HG02981 (cell line): ENCODE data around the gene RASSF3.
"Not testable (repeated sequence)": the region's sequence is repeated elsewhere in the genome, so short reads cannot be mapped to it uniquely, and the experiment has no call there.

Source experiments
- ATAC-seq: cut with Tn5 transposase; IDR thresholded peaks from one replicate; pipeline ENCODE4 v1.9.1; 2021; ENCODE audit warnings: mild to moderate bottlenecking, moderate library complexity; ENCODE audit not compliant: unreplicated experiment

The RASSF3 gene

DNA sequence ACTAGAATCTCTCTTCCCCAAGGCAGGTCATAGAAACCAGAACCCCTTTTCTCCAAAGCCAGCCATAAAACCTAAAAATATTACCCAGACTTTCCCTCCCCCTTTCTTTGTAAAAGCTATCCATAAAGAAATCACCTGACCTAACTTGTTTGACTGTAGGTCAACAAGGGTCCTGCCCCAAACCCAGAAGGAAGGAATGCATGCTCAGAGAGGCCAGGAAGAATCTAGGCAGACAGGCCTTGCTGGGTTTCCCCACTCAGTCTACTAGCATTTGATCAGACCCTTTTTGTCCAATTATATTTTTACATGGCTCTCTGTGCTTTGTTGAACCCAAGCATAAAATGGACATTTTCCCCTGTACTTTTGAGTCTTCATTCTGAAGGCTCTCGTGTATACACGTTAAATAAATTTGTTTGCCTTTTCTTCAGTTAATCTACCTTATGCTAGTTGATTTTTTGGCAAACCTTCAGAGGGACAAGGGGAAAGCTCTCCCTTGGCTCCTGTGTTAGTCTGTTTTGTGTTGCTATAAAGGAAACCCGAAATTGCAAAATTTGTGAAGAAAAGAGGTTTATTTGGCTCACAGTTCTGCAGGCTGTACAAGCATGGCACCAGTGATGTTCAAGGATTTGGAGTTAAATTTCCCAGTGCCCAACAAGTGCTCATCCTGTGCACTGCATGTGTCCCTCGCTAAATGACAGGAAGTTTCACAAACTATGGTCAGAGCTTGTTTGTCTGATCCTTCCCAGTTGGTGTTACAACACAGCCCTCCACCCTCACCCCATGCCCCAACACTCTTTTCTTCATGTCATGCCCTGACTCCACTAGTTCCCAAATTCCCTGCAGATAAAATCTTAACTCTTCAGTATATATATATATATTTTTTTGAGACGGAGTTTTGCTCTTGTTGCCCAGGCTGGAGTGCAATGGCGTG is 14.2 kb upstream of the RASSF3 start:
- no peak for ATAC-seq

DNA sequence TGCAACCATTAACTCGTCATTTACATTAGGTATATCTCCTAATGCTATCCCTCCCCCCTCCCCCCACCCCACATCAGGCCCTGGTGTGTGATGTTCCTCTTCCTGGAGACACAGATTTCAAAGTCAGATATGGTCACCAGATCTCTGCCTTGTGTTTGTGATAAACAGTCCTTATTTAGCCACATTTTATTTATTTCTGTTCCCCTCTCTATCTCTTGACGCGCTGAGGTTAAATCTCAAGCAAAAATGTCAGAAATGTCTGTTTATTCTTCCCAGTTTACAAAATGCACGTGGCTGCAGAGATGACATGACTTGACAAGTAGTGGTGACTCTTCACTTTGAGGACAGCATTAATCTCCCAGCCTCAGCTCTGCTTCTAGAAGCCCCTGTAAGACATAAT is 11.5 kb upstream of the RASSF3 start:
- no peak for ATAC-seq

DNA sequence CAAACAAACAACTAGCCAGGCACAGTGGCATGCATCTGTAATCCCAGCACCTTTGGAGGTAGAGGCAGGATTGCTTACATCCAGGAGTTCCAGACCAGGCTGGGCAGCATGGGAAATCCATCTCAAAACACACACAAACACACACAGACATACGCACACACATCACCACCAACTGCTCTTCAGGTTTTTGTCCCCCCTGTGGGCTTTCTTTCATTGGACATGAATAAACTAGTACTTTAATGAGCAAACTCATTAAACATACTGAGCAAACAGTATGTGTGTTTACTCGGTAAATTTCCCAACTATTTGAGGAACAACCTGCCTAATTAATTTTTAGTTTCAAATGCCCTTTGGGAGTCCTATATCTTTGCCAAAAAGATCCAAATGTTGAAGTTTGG is 10.1 kb upstream of the RASSF3 start:
- no peak for ATAC-seq

DNA sequence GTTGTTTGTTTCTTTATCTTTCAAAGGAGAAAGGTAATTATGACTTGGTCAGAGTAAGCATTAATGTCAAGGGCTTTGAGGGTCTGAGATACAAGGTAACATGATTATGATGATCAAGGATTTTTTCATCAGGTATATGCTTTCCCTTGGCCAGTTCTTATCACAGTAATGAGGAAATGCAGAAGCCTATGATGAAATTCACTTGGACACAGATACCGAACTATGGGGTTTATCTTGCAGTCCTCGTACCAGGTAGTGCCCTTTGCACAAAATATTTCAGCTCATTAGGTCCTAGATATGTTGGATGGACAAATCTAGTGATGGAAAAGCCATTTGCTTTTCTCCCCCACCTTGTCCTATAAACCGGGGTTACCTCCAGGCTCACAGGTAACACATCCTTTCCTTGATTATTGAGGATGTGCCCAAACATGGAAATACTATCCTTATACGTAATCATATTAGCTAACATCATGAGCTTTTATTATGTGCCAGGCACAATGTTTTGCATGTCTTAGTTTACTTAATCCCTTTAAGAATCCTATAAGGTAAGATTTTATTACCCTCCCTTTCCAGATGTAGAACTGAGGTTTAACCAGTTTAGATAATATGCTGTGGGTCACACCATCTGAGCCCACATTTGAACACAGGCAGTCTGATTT is 7.0 kb upstream of the RASSF3 start:
- no peak for ATAC-seq

DNA sequence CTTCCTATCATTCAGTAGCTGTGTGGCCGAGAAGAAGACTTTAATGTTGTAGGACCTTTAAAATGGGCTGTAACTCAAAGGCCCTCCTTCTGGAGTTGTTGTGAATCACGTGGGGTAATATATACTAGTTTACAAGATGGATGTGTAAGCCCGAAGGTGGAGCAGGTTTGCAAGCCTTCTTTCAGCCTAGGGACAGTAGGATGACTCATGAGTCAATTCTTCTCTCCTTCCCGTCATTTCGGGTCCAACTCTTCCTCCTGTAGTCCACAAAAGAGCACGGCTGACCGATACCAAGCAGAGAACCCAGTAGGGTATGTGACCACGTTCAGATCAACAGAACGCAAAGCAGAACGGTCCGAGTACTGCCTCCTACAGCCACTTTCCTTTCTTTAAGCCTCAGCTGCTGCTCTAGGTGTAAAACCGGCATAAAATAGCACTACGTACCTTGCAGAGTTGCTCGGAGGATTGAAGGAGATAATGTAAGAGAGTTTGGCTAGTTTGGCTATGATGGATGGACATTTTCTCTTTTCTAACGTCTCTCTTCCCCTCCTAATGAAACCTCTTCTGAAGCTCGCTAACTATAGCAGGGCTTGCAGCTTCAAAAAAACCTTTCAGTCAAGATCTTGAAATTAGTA is 1.3 kb upstream of the RASSF3 start:
- peak; percentile 33 for ATAC-seq

DNA sequence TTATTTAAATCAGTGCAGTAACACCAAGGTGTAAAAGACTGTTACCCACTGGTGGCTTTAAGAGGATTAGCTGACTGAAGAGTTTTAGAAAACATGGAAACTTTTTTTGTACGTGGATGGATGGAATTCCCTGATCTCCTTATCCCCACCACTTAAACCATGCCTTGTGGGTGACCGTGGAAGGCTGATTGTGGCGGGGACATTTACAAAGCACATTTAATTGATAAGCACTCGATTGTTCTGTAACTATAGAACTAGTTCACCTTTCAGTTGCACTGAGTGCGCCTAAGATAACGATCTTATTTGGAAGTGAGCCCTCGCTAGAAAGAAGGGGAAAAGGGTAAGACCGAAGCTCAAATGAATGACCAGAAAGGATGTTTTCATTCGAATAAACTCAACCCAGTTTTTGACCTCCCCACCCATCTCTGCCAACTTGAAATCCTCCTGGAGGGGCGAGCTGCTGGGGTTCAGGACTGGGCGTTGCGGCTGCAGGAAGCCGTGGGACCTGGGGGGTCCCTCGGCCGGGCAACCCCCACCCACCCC is 688 bp upstream of the RASSF3 start:
- no peak for ATAC-seq

DNA sequence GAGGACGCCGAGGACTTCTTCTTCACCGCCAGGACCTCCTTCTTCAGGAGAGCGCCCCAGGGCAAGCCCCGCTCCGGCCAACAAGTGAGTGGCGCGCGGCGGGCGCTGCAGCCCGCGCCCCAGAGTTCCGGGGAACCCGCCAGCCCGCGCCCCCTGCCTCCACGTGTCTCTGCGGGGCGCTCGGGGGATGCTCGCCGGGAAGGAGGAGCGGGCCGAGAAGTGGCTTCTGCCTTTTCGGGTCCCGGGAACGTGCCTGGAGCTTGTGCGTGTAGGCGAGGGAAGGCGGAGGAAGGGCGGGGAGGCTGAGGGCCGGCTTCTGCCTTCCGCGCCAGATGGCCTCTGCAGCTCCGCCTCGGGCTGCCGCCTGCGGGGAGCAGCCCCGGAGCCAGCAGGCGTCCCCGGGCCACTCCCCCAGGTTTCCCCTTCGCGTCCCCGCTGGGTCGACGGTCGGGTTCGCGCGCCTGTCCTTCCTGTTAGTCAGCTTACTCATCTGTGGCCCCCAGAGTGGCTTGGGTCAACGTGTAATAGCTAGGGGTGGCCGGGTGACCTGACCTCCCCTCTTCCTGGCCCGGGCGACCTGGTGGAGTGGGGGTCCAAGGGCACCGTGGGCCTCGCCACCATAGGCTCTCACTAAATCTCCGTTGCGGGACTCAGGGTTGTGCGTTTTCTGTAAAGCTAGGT is 505 bp downstream of the RASSF3 start:
- ATAC-seq, result peak; percentile 48

DNA sequence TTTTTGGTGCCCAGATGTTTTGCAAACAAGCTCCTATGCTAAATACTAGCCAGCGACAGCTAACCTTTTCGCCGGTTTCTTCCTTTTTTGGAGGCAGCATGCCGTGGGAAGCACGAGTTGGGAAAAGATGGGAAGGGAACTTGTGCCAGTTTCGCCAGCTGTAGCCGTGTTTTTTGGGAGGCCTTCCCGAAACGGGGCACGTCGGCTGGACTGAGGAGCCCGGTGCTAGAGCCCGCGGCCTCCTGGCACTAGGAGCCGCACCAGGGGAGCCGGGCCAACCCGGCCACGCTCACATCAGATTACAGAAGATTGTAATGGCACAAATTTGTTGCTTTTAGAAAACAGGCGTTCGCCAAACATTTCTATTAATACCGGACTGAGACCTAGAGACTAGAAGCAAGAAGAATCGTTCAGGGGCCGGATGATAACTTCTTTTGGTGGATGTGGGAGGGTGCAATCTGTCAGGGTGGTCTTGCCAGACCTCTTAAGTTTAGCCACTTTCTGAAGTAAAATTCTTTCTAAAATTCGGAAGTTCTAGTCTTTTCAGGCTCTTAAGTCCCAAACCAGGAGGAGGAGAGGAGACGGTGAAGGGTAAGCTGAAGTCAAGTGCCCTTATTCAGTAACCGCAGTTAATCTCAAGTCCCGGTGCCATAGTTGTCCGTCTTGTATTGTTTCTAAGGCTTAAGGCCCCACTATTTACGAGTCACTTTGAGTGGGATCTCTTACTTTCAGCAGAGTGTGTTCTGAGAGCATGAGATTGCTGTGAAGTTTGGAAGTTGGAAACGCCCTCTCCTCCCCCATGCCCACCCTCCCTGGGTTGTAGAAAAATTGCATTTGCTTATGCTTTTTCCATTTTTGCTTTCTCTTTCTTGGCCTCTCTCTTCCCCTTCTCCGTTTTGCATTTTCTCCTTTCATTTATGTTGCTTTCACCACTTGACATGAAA is 1.3 kb downstream of the RASSF3 start:
- ATAC-seq, result no peak

DNA sequence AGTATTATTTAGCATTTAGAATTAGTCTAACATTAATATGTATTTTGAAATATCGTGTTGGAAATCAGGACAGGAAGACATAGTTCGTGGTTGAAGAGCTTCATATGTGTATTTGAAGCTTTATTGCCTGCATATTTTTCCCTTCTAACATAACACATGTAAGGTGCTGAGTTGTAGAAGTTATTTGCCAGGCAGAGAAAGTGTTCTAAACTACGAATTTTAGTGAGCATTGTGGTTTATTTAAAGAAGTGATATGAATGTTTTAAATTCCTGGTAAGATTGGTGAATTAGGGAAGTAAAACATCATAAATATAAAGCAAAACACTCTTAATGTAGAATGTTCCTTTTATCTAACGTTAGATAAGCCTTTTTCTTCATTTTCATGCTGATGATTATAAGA is 2.5 kb downstream of the RASSF3 start:
- no peak for ATAC-seq

DNA sequence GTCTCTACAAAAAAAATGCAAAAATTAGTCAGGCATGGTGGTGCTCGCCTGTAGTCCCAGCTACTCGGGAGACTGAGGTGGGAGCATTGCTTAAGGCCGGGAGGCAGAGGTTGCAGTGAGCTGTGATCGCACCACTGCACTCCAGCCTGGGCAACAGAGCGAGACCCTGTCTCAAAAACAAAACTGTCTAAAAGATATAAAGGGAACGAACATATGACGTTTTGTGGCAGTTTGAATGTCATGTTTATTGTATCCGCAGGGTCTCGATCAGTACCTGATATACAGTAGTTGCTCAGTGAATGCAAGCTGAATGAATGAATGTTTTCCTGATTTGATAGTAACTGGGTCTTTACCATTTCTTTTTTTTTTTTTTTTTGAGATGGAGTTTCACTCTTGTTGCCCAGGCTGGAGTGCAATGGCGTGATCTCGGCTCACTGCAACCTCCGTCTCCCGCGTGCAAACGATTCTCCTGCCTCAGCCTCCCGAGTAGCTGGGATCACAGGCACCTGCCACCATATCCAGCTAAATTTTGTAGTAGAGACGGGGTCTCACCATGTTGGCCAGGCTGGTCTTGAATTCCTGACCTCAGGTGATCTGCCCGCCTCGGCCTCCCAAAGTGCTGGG is 3.6 kb downstream of the RASSF3 start:
- ATAC-seq, result not testable (repeated sequence)

DNA sequence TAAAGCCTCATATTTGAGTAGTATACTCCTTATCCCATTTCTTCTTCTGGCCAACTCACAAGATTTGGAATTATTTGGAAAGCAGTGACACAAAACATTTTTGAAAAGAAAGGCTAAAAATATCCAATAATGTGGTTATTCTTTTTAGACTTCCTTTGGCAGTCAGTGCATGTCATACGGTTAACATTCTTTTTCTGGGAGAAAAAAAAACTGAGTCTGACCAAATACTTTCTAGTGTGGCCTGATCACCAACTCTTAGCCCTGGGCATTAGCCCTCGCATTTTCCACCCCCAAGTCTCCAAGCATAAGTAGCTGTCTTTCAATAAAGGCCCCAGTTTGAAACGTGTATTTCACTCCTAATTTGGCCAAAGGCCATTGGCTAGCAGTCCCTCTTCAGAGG is 5.9 kb downstream of the RASSF3 start:
- ATAC-seq, result no peak

DNA sequence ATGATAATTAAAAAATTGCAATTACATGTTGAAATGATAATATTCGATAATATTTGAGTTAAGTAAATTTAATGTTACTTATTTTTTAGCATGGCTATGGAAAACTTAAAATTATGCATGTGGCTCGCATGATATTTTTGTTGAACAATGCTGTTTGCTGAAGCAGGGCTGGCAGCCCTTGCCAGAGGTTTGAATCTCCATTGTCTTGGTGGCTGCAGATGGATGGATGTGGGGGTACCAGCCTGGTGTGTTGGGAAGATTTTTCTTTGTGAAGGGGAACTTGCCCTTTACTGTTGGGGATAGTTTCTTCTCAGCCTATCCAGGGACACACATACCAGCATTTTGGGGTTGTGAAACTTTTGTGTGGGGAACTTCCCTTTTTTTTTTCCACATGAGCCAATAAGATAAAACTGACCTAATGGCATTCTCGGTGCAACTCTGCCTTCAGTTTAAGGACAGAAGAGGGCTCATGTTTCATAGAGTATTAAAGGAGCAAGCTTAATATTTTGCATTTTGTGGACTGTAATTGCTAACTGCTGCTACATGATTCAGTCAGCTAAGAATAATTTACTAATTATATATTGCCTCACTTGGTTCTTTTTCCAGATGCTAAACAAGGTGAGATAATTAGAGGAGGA is 8.8 kb downstream of the RASSF3 start:
- peak; percentile 43 for ATAC-seq

DNA sequence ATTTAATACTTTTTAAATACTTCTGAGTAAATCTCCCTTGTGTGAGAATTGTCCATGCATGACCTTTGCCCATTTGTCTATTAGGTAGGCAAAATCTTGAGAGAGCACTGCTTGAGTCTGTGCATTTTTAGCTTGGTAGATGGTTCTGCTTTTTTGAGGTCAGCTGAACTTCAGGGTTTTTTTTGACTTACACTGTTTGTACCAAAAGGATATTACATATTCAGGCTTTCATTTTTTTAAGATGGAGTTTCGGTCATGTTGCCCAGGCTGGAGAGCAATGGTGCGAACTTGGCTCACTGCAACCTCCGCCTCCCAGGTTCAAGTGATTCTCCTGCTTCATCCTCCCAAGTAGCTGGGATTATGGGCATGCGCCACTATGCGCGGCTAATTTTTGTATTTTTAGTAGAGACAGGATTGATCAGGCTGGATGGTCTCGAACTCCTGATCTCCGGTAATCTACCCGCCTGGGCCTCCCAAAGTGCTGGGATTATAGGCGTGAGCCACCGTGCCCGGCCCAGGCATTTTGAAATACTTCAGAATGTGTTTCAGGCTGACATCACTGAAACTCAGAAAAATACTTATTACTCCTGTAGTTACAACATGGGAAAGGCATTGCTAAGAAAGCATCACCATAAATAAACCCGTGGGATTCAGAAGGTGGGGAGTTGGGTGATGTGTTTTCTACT is 11.1 kb downstream of the RASSF3 start:
- ATAC-seq, result peak; percentile 76

DNA sequence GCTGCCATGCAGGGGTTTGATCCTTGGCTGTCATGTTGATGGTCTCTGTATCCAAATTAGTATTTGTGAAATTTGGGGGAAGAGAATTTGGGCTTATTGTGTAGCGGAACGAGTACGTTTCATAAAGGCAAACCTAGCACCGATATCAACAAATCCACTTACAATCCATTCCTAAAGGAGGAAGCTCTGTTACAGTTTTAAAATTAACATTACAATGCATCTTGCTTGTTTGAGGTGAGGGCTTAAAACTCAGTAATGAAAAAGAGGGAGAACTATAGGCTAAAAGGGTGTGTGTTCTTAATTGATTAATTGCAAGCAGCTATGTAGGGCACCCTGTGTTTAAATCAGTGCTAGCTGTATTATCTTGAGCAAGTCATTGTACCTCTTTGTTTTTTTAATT is 13.7 kb downstream of the RASSF3 start:
- ATAC-seq, result no peak

DNA sequence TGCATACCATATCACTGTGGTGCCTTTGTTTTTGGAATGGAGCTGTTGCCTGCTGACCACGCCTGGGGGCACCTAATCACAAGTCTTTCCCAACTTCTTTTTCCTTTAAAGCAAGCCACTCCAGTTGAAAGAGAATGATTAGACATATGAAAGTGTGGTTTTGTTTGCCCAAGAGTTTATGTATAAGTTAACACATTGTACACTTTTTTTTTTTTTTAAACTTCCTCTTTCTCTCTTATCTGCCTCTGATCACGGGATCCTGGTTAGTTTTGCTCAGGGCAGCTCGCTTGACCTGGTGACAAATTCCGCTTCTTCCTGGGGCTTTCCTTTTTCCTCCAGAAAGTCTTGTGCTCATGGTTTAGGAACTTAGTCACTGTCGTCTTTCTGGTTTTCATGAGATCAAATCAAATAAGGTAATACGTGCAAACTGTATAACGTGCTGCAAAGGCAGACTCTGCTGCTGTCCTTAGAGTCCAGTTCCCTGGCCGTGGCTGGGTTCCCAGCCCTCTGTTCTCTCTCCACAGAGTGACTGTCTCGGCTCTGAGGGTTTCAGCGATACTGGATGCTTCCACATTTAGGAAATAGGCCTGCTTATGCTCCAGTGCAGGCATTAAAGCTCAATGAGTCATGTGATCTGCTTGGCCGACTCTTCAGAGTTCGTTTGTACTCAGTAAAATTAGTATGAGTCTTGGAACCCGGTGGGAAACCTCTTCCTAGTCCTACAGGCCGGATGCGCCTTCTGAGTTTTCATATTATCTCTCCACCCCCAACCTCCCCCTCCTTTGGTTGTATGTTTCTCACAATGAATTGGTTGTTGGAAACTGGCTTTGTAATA is 15.2 kb downstream of the RASSF3 start:
- peak; percentile 41 for ATAC-seq

DNA sequence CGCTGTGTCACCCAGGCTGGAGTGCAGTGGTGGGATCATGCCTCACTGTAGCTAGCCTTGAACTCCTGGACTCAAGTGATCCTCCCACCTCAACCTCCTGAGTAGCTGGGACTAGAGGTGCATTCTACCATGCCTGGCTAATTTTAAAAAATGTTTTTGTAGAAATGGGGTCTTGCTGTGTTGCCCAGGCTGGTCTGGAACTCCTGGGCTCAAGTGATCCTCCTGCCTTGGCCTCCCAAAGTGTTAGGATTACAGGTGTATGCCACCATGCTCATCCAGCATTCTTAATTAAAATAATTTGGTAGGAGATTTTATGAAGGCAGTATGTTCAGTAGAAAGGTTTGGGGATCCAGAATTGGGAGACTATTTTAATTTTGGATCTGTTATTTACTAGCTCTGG is 16.3 kb downstream of the RASSF3 start:
- ATAC-seq, result not testable (repeated sequence)

DNA sequence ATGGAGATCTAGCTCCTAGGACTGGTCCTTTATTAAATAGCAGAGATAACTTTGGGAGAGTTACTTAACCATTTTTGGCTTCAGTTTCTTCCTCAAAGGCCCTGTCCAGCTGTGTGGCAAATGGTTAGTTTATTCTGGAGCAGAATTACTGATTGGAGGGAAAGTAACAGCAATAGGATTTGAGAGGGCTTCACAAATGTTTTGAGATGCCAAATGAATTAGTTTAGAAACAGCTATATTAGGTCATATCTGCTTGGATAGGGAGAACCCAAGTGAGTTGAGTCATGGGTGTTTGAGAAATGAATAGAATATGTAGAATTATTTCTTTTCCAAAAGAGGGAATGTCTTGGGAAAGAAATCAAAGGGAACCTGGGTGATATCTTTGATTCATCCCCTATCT is 17.5 kb downstream of the RASSF3 start:
- ATAC-seq, result no peak
